GM19324 (cell line): Measurements from ENCODE around the gene RAB6A.
A peak's percentile ranks its signal among the peaks of the same experiment; 100 is the strongest.
"Not testable (repeated sequence)": the region's sequence is repeated elsewhere in the genome, so short reads cannot be mapped to it uniquely, and the experiment has no call there.

Source experiments
- ATAC-seq: cut with Tn5 transposase; IDR thresholded peaks from one replicate; pipeline ENCODE4 v1.9.1; 2021; ENCODE audit warnings: mild to moderate bottlenecking, moderate library complexity; ENCODE audit not compliant: unreplicated experiment, low FRiP score

RAB6A gene

DNA sequence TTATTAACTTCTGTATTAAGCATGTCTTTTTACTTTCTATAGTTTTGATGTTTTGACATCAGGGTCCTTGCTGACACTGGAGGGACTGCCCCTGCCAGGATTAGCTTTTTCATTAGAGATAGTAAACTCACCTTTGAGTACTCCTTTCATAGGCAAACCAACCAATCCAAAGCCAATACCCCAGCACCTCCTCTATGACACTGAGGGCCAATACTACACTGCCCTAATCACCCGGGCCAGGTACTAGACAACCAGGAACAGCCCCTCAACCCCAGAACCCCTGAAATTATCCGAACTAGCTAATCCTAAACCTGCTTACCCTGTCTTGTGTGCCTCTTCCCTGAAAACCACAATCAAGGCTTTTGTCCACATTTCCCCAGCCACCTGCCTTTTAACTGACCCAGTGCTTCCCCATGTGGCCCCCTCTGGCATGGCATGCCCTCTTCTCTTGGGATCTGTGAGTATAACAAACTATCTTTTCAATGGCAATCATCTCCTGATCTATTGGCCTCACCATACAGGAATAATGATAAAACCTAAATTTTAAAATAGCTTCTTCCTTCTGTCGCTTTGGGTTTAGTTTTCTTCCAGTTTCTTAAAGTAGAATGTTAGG lies 31.2 kb downstream of the RAB6A start:
- no peak for ATAC-seq

DNA sequence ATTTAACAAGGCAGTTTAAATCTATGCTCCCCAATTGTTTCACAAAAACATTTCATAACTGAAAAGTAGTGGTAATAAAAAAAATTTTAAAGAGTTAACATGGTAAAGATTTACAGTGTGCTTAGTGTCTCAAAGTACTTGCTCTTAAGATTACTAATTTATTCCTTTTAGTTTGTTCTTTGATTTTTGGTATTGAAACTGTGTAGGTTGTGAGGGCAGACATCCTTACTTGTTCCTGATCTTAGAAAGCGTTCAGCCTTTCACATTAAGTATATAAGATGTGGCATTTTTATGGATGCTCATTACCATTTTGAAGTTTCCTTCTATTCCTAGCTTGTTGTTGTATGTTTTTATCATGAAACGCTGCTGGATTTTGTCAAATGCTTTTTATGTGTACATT lies 32.9 kb downstream of the RAB6A start:
- no peak for ATAC-seq

DNA sequence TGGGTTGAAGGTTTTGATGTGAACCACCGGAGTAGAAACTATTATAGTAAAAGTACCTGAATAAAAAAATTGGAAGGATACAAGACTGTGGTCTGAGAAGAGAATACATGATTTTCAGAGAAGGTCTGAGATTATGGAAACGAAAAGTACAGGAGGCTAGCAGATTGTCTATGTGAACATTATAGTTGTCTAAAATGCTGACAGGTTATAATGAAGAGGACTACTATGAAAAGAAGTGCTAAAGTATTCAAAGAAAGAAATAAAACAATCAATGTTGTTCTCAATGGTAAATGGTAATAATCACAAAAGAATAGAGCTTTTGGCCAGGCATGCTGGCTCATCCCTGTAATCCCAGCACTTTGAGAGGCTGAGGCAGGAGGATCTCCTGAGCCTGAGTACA lies 34.0 kb downstream of the RAB6A start:
- ATAC-seq: no peak

DNA sequence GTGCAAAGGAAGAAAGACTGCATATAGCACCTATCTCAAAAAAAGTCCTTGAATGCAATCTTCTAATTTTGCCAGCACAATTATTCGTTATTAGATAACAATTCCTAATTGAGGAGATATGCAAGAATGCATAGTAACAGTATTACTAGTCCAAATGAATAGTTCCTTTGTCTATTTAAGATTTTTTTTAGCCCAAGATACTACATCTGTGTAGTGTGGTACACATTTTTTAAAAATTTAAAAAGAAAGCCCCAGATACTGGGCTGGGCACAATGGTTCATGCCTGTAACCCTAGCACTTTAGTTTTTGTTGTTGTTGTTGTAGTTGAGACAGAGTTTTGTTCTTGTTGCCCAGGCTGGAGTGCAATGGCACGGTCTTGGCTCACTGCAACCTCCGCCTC lies 43.7 kb downstream of the RAB6A start:
- ATAC-seq: no peak

DNA sequence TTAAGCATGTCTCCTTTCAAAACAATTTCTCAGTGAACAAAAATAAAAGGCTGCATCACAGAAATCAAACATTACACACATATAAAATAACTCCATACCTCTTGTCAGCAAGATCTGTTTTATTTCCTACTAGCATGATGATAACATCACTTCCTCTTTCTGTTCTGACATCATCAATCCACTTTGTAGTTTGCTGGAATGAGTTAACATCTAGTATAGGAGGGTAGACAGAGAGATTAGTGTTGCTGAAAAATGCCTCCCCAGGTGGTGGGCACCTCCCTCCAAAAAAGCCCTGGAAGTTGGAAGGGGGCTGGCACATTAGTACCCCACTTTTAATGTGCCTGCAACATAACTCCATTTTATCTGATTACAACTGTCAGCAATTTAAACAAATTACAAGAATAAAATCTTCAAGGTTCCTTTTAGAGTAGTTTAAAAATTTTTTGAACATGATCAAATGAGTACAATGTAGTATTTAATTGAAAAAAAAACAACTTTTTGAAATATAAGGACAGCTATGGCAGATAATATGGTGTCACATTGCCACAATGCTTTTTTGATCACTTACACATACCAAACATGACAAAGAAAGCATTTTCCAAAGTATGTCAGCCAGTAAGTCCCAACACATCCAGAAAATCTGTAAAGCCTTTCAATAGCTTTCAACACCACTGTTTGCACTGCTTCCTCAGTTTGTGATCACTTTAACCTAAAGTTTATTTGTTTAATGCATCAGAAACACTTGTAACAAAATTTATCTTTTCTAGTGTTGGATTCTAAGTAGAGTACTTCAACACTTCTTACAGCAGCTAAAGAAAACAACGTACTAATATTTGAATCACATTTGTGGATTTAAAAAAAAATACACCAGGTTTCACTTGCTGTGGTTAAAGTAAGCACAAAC lies 44.5 kb downstream of the RAB6A start:
- ATAC-seq: no peak

DNA sequence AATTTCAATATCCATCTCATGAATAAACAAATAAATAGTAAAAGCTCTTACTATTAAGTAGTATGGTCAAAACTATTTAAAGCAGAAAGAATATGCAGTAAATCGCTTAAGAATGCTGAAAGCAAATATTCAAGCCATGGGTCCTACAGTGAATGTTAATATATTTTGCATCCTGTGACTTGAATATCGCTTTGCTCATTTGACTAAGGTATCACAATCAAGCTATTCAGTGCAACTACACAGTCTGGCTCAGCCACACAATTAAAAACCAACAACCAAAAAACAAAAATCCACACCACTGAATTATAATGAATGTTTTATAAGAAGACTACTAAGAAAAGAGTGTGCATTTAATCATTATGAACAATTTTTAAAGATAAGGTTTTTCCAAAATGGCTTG lies 45.3 kb downstream of the RAB6A start:
- ATAC-seq: no peak

DNA sequence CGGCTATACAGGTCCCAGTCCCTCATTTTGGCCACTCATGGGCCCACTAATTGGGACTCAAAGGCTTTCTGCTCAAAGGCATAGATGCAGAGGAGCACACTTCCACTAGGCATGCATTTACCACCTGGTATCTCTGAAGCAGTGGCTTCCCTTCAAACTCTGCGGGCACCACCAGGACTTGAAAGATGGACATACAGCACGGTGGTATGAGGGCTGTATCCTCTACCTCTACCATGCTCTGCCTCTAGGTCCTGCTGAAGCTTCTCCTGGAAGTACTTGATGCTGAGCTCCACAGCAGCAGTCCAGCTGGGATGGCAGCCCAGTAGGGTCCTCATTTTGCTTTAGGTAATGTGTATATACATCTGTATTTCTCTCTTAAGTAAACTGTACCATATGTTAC lies 49.9 kb downstream of the RAB6A start:
- ATAC-seq: no peak

DNA sequence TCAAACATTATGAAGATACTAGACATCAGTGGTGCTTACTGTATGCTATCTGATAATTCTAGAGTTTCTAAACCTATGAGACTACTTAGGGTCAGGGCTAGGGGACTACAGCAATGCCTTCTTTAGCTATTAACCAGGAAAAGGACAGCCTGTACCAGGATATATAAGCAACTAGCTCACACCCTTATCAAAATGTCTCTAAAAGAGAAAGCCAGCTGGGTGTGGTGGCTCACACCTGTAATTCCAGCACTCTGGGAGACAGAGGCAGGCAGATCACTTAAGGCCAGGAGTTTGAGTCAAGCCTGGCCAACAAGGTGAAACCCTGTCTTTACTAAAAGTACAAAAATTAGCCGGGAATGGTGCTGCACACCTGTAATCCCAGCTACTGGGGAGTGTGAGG lies 55.8 kb downstream of the RAB6A start:
- ATAC-seq: no peak

DNA sequence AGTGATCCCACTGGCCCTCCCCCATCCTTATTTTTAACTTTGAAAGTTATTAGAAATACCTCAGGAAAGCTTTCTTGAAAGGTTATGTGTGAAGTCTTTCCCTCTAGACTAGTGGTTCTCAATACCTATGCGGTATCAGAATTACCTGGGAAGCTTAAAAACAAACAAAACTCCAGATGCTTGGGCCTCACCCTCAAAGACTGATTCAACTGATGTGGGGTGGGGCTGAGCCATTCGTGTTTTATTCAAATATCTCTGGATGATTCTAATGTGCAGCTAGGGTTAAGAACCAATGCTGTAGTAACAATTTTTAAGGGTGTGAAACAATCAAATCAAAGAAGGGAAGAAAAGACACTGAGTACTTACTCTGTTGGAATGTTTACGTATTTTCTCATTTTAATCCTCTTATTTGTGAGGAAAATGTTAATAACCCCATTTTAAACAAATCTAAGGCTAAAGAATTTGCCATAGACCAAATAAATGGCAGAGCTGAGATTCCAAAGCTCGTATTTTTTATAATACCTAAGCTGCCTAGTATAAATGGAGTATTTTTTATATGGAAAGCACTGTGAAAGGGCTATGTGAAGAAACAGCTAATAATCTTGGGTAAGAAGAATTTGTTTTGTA lies 66.9 kb downstream of the RAB6A start:
- no peak for ATAC-seq

DNA sequence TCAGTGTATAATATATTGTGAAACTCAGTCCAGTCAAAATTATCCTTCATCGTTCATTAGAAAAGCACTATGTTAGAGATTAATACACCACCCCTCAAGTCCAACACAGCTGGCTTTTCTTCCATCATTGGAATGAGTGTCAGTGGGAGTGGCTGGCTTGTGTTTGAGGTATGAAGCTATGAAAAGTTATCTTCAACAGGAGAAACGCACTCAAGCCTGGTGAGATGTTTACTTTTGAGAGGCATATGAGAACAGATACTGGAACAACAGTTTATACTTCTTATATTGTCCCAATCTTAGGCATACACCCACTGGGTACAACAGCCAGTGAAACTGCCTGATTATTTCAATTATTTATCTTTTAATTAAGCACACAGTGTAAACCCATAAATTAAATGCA lies 80.2 kb downstream of the RAB6A start:
- ATAC-seq: no peak

DNA sequence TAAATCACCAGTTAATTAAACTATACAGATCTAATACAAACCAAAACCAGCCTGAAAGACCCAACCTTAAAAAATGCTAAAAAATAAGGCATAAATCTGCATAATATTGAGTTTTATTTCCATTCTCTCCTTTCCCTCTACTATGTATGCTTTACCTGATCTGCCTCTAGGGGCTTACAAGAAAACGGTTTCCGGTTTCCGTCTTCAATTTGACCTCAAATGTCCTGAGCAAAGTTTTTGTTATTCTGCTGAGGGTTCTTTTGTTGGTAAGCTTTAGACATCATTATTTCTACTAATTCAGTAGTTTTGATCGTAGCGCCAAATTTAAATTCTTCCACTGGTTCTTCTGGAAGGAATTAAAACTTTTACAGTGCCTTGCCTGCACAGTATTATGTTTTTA lies 84.3 kb downstream of the RAB6A start:
- ATAC-seq: not testable (repeated sequence)

DNA sequence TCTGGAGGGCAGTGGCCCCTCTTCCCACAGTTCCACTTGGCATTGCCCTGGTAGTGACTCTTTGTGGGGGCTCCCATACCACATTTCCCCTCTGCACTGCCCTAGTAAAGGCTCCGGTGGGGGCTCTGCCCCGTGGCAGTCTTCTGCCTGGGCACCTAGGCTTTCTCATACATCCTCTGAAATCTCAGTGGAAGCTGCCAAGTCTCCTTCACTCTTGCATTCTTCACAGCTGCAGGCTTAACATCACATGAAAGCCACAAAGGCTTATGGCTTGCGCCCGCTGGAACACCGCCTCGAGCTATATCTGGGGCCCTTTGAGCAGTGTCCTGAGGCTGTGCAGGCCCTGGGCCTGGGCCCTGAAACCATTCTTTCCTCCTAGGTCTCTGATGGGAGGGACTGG lies 89.2 kb downstream of the RAB6A start:
- no peak for ATAC-seq

DNA sequence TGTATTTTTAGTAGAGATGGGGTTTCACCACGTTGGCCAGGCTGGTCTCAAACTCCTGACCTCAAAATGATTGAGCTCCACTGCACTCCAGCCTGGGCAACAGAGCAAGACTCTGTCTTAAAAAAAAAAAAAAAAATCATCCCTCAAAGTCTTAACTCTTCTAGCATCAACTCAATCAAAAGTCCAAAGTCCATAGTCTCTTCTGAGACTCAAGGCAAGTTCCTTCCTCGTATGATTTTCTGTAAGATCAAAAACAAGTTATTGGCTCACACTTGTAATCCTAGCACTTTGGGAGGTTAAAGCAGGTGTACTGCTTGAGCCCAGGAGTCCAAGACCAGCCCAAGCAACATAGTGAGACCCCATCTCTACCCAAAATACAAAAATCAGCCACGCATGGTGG lies 90.1 kb downstream of the RAB6A start:
- no peak for ATAC-seq

DNA sequence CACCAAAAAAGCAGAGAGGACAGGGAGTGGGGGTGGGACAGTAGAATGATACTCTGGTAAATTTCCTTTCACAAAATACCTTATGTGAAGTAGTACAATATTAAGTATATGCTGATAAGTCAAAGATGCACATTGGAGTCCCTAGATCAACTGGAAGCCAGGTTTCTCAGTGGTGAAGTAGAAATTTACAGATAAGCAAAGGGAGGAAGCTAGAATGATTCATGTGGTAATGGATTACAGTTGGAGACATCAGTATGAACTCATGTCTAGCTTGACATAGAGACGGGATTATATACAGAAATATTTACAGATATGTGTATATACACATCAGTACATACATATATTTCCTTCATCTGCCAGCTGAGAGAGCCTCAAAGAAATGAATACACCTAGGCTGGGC lies 93.0 kb downstream of the RAB6A start:
- ATAC-seq: no peak

DNA sequence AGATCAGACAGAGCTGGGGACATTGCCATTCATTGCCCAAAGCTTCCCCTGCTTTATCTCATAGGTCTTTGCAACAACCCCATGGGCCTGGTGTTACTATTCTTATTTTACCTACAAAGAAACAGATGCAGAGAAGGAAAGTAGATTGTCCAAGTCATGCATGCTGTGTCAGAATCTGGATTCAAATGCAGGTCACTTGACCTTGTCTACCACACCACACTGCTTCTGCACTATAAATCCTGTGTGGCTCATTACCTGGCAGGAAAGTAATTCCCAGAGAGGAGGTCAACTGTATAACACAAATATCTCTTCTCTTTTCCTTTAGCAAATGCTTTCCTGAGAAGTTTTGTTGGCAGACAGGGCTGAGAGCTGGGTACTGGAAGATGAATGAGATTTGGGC lies 96.0 kb downstream of the RAB6A start:
- no peak for ATAC-seq

DNA sequence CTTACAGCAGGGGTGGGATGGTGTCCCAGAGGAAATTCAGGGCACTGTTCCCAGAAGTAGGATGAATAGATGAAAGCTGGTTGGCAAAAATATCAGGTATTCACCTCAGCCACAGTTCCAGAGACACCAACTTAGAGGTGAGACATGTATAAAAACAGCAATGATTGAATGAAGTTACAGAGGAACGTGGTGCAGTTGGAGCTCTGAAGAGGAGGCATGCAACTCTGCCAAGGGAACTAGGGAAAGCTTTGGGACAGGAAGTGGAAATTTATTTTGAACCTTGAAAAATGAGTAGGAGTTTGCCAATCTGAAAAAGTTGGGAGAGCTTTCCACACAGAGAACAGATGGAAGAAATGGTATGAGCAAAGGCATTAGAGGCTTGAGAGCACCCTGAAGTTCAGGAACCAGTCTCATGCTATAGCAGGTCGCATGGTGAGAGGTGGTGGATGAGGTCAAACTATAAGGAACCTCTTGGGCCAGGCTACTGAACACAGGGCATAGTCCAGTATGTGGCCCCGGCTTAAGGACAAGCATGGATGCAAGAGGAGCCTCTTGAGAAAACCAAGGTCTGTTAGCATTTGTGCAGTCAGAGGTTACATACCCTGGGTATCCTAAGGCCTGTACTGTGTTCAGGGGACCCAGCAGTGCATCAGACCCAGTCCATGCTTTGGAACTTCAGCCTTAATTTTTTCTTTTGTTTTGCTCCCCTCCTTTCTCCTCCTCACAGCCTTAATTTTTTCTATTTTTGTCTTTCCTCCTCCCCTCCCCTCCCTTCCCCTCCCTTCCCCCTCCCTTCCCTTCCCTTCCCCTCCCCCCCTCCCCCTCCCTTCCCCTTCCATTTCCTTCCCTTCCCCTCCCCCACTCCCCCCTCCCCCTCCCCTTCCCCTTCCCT lies 97.0 kb downstream of the RAB6A start:
- no peak for ATAC-seq

DNA sequence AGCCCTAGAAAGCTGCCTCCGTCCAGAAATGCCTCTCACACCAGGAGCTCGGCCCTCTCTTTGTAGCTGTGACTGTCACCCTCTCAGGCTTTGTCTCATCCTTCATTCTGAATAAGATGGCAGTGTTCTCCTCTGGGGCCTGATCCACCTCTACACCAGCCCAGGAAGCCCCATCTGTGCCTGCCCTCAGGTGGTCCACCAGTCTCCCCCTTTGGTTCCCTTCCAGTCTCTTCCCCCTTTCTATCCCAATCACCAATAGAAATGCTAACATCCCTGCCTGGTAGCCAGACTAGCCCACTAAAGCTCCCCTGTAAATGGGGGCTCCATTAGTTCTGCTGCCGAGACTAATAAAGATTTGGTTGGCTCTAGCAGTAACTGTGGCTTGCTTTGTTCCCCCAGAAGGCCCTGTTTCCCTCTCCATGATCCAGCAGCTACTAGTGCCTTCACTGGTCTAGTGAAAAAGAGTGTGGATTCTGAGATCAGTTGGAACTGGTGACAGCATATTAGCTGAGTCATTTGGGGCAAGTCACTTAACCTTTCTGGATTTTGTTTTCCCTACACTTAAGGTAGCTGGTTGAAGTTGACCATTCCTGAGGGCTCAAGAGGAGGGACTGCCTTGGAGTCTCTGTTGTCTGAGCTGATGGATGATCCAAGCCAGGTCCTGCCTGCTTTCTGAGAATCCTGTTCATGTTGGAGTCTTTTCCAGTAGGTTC lies 98.3 kb downstream of the RAB6A start:
- ATAC-seq: no peak

DNA sequence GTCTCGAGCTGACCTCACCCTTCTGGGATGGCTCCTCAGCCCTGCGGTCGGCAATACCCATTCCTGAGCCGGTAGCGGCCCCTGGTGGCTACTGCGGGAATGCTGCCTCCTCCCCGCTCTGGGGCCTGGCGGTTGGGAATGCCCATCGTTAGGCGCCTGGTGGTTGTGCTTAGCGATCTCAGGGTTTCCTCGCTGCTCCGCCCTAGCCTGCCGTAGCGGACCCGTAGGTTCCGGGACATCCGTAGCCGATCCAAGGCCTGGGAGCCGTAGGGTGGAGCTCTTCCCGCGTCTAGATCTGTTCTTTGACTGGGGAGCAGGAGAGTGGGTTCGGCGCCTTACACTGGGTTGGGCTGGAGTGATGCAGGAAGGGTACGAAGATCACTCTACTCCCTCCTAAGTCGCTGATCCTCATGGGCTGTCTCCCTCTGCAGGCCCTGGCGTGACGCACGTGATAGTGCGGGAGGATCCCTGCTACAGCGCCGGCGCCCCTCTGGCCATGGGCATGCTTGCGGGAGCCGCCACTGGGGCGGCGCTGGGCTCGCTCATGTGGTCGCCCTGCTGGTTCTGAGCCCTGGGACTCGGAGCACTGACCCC lies 99.7 kb downstream of the RAB6A start:
- peak; percentile 55 for ATAC-seq

DNA sequence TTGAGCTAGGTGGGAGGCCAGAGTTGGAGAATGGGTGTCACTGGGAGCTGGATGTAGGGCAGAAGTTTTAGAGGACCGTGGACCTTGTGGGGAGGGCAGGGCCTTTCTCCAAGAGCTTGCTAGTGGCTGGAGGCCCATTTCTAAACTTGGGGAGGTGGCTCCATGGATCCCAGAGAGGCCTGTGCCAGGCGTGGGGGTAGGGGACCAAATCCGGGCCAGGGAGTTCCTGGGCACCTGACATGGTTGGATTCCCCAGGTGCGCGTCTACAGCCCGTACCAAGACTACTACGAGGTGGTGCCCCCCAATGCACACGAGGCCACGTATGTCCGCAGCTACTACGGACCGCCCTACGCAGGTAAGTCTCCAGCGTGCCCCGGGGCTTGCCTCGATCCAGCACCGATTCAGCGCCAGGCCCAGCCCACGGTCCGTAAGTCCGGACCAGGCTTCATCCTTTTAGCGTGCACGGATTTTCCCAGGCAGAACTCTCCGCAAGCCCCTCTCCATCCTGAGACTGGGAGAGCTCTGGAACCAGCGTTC lies 100.3 kb downstream of the RAB6A start:
- ATAC-seq: no peak
